H9 (cell line): Measurements from ENCODE around the gene VASH1. TPM values are rescaled to one million over a fixed set of nuclear protein-coding genes. Genes with fewer than 3 reads are reported as not detected.

ENCODE experiments used
- DNase-seq: peaks from one replicate; pipeline ENCODE4 v3.0.0-alpha.2; 2017
- H2AFZ ChIP-seq: one replicate; pipeline ENCODE4 v1.6.1; 2013; ENCODE audit warnings: mild to moderate bottlenecking, low read length, control low read depth, moderate library complexity
- H2AK5ac ChIP-seq: 2 replicates; pipeline ENCODE4 v1.6.1; 2013; ENCODE audit warnings: low read length, control low read depth, mixed read lengths; ENCODE audit not compliant: insufficient read length
- H2BK120ac ChIP-seq: one replicate; pipeline ENCODE4 v1.6.1; 2013; ENCODE audit warnings: low read depth, mild to moderate bottlenecking, low read length, control low read depth, inconsistent platforms; ENCODE audit not compliant: poor library complexity, severe bottlenecking
- H2BK12ac ChIP-seq: 2 replicates; pipeline ENCODE4 v1.6.1; 2013; ENCODE audit warnings: low read length, control low read depth, mixed read lengths, low read depth; ENCODE audit not compliant: insufficient read length
- H2BK15ac ChIP-seq: 2 replicates; pipeline ENCODE4 v1.6.1; 2013; ENCODE audit warnings: low read depth, low read length, control low read depth
- H2BK20ac ChIP-seq: one replicate; pipeline ENCODE4 v1.6.1; 2013; ENCODE audit warnings: low read depth, mild to moderate bottlenecking, low read length, control low read depth, inconsistent platforms; ENCODE audit not compliant: poor library complexity, severe bottlenecking
- H2BK5ac ChIP-seq: 2 replicates; pipeline ENCODE4 v1.6.1; 2013; ENCODE audit warnings: low read length, control low read depth, mixed read lengths; ENCODE audit not compliant: insufficient read length
- H3K14ac ChIP-seq: 2 replicates; pipeline ENCODE4 v1.6.1; 2013; ENCODE audit warnings: low read length, control low read depth; ENCODE audit not compliant: insufficient read depth
- H3K18ac ChIP-seq: 2 replicates; pipeline ENCODE4 v1.6.1; 2013; ENCODE audit warnings: low read depth, mild to moderate bottlenecking, mixed read lengths, low read length, control low read depth; ENCODE audit not compliant: insufficient read length
- H3K23ac ChIP-seq: 2 replicates; pipeline ENCODE4 v1.6.1; 2013; ENCODE audit warnings: low read length, control low read depth, mixed read lengths, low read depth; ENCODE audit not compliant: insufficient read length
- H3K23me2 ChIP-seq: 2 replicates; pipeline ENCODE4 v1.6.1; 2013; ENCODE audit warnings: low read depth, mild to moderate bottlenecking, mixed read lengths, low read length, control low read depth; ENCODE audit not compliant: insufficient read length, poor library complexity, severe bottlenecking
- H3K27ac ChIP-seq: 2 replicates; pipeline ENCODE4 v1.5.1; 2013; ENCODE audit warnings: low read length, control low read depth, mixed read lengths, low read depth; ENCODE audit not compliant: insufficient read length
- H3K27me3 ChIP-seq: 2 replicates; pipeline ENCODE4 v1.6.1; 2013; ENCODE audit warnings: low read length, control low read depth, inconsistent platforms; ENCODE audit not compliant: insufficient read depth
- H3K4ac ChIP-seq: 2 replicates; pipeline ENCODE4 v1.6.1; 2013; ENCODE audit warnings: low read depth, mild to moderate bottlenecking, control low read depth, inconsistent platforms, low read length, moderate library complexity
- H3K4me1 ChIP-seq: 2 replicates; pipeline ENCODE4 v1.6.1; 2013; ENCODE audit warnings: low read length, control low read depth, inconsistent platforms; ENCODE audit not compliant: insufficient read depth
- H3K4me2 ChIP-seq: 2 replicates; pipeline ENCODE4 v1.6.1; 2013; ENCODE audit warnings: low read length, control low read depth, mixed read lengths; ENCODE audit not compliant: insufficient read length, insufficient read depth
- H3K56ac ChIP-seq: 2 replicates; pipeline ENCODE4 v1.6.1; 2013; ENCODE audit warnings: low read depth, mild to moderate bottlenecking, mixed read lengths, low read length, control low read depth; ENCODE audit not compliant: insufficient read length
- H3K79me1 ChIP-seq: 2 replicates; pipeline ENCODE4 v1.6.1; 2013; ENCODE audit warnings: low read depth, mild to moderate bottlenecking, moderate library complexity, low read length, control low read depth, inconsistent platforms; ENCODE audit not compliant: insufficient read depth, poor library complexity, severe bottlenecking
- H3K79me2 ChIP-seq: 2 replicates; pipeline ENCODE4 v1.6.1; 2013; ENCODE audit warnings: low read length, control low read depth, inconsistent platforms; ENCODE audit not compliant: insufficient read depth
- H3K9ac ChIP-seq: 2 replicates; pipeline ENCODE4 v1.6.1; 2013; ENCODE audit warnings: low read length, control low read depth, mixed read lengths; ENCODE audit not compliant: insufficient read length; ENCODE audit errors: extremely low read depth
- H3K9me3 ChIP-seq: one replicate; pipeline ENCODE4 v1.6.1; 2013; ENCODE audit warnings: low read depth, low read length, inconsistent platforms; ENCODE audit not compliant: control insufficient read depth
- H3T11ph ChIP-seq: one replicate; pipeline ENCODE4 v1.6.1; 2013; ENCODE audit warnings: mild to moderate bottlenecking, low read length, control low read depth, inconsistent platforms
- H4K20me1 ChIP-seq: one replicate; pipeline ENCODE4 v1.6.1; 2013; ENCODE audit not compliant: control insufficient read depth, insufficient read length, insufficient read depth
- H4K5ac ChIP-seq: 2 replicates; pipeline ENCODE4 v1.6.1; 2013; ENCODE audit warnings: low read depth, mild to moderate bottlenecking, mixed read lengths, low read length, control low read depth; ENCODE audit not compliant: insufficient read length
- H4K8ac ChIP-seq: replicated peaks from 2 replicates; pipeline ENCODE4 v1.6.1; 2013; ENCODE audit warnings: low read length, control low read depth, mixed read lengths, low read depth; ENCODE audit not compliant: insufficient read length
- H4K91ac ChIP-seq: 2 replicates; pipeline ENCODE4 v1.6.1; 2013; ENCODE audit warnings: low read depth, mild to moderate bottlenecking, moderate library complexity, mixed read lengths, low read length, control low read depth; ENCODE audit not compliant: insufficient read length
- H3K27ac Mint-ChIP-seq, 3 experiments: 2 replicates in 2 of 3; 3 replicates in 1 of 3; pipeline ENCODE4 v1.8.0; 2020 to 2021; ENCODE audit warnings: mixed read lengths in 3 of 3, mild to moderate bottlenecking in 1 of 3, moderate library complexity in 1 of 3
- H3K27me3 Mint-ChIP-seq: 2 replicates; pipeline ENCODE4 v1.8.0; 2021; ENCODE audit warnings: low read depth, mild to moderate bottlenecking, moderate library complexity, mixed read lengths
- H3K36me3 Mint-ChIP-seq, 3 experiments: 2 replicates in 2 of 3; 3 replicates in 1 of 3; pipeline ENCODE4 v1.8.0; 2020 to 2021; ENCODE audit warnings: low read depth in 3 of 3, mixed read lengths in 3 of 3; ENCODE audit not compliant: insufficient read depth in 1 of 3
- H3K4me1 Mint-ChIP-seq, 2 experiments: 2 replicates each; pipeline ENCODE4 v1.8.0; 2020; ENCODE audit warnings: mixed read lengths in 2 of 2
- H3K4me3 Mint-ChIP-seq, 2 experiments: 2 replicates in 1 of 2; 3 replicates in 1 of 2; pipeline ENCODE4 v1.8.0; 2020 to 2021; ENCODE audit warnings: mild to moderate bottlenecking in 2 of 2, mixed read lengths in 2 of 2, moderate library complexity in 1 of 2
- H3K9me3 Mint-ChIP-seq, 2 experiments: 2 replicates in 1 of 2; 3 replicates in 1 of 2; pipeline ENCODE4 v1.8.0; 2020; ENCODE audit warnings: mild to moderate bottlenecking in 2 of 2, mixed read lengths in 2 of 2, moderate library complexity in 1 of 2
- WGBS: extraction: QIAGEN DNeasy Blood & Tissue Kit; methylation state at CpG from one replicate; pipeline ENCODE4 v1.1.7; 2013; ENCODE audit warnings: missing lambda C conversion rate, low lambda C conversion rate, mixed read lengths; ENCODE audit not compliant: insufficient read length; ENCODE audit errors: extremely low coverage; 5-methylcytosine and 5-hydroxymethylcytosine counted together
- total RNA-seq: library from RNA; stranded (reverse); gene quantifications from 2 replicates; pipeline ENCODE4 v1.2.1, GENCODE V29; 2021
- TF ChIP-seq, protein P1 (sequence below): fragments of 200-600 bp; sonication (generic); conservative IDR thresholded peaks from 3 replicates; pipeline ENCODE4 v1.8.0; 2021; ENCODE audit warnings: antibody characterized with exemption, mild to moderate bottlenecking

The VASH1 gene
- total RNA-seq, 1 experiment from 2014 or later: 5.8 TPM

DNA sequence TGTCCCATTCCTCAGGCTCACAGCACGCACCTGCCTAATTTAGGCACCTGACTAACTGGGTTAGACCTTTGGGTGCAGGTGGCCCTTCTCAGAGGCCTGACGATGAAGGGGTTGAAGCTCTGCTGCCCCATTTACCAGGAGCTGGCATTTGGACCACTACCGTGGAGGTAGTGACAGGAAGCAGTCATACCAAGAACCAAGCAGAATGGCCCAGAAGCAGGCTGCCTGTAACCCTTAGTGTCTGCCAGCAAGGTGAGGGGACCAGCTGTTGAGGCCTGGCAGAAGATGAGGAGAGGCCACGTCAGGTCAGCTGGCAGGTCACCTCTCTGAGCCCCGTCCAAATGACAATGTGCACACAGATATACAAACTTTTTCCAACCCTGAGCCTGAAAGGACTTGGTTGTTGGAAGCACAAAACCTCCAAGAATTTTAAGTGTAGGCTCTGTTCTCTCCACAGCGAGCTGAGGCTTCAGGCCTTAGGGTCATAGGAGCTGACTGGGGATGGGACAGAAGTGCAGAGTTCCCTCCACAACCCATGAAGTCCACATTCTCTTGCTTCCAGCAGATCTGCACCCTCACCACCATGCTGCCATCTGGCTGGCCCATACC, 23.1 kb downstream of the VASH1 start:
- Histone ChIP-seq H2BK20ac (no peak overlapping the region), H4K91ac (no peak overlapping the region), H3K79me1 (no peaks in the 10 kb centered on the region), H3K79me2 (no peaks in the 10 kb centered on the region), H2BK15ac (no peak overlapping the region), H3K18ac (no peak overlapping the region), H2BK120ac (no peak overlapping the region), H3K23me2 (no peaks in the 10 kb centered on the region), H3K4ac (no peak overlapping the region), H3K56ac (no peak overlapping the region), H3K27me3 (no peaks in the 10 kb centered on the region), H2AFZ (no peak overlapping the region), H4K5ac (no peak overlapping the region), H2AK5ac (no peak overlapping the region), H3T11ph (no peak overlapping the region), H3K23ac (no peak overlapping the region), H3K9me3 (no peaks in the 10 kb centered on the region), H4K8ac (no peak overlapping the region), H3K9ac (no peak overlapping the region), H3K4me1 (no peaks in the 10 kb centered on the region), H3K27ac (no peak overlapping the region), H2BK12ac (no peak overlapping the region), H3K4me2 (no peak overlapping the region), H3K14ac (no peak overlapping the region), H4K20me1 (no peaks in the 10 kb centered on the region), H2BK5ac (no peak overlapping the region)
- H3K36me3 Mint-ChIP-seq: peaks cover 22 to 62% (median 39%) of the 10 kb centered on the region in 3 experiments; a peak in 6 of 7 replicates
- no peak for DNase-seq
- no peaks in the 10 kb centered on the region; the same call in 1 of the 2 replicates for H3K27me3 Mint-ChIP-seq
- no CpG with 5 or more reads among the region's 6 CpGs for WGBS
- H3K4me1 Mint-ChIP-seq: peaks cover 3 to 5% of the 10 kb centered on the region in 2 experiments; a peak in 2 of 4 replicates
- H3K27ac Mint-ChIP-seq: no peak overlapping the region
- H3K4me3 Mint-ChIP-seq: no peak overlapping the region
- no peaks in the 10 kb centered on the region for H3K9me3 Mint-ChIP-seq
- TF ChIP-seq, protein P1, sequence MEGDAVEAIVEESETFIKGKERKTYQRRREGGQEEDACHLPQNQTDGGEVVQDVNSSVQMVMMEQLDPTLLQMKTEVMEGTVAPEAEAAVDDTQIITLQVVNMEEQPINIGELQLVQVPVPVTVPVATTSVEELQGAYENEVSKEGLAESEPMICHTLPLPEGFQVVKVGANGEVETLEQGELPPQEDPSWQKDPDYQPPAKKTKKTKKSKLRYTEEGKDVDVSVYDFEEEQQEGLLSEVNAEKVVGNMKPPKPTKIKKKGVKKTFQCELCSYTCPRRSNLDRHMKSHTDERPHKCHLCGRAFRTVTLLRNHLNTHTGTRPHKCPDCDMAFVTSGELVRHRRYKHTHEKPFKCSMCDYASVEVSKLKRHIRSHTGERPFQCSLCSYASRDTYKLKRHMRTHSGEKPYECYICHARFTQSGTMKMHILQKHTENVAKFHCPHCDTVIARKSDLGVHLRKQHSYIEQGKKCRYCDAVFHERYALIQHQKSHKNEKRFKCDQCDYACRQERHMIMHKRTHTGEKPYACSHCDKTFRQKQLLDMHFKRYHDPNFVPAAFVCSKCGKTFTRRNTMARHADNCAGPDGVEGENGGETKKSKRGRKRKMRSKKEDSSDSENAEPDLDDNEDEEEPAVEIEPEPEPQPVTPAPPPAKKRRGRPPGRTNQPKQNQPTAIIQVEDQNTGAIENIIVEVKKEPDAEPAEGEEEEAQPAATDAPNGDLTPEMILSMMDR: no peak
